Prostate gland (tissue), 2 donors: Measurements from ENCODE around the gene VPS33A.

ENCODE experiments used
- CTCF ChIP-seq, 4 experiments: fragments of 200-600 bp in 2 of 4; fragments of 450-650 bp in 2 of 4; sonication (generic) in 2 of 4; IDR thresholded peaks; 1 replicate in 3 of 4; 2 replicates in 1 of 4; pipeline ENCODE4 v1.5.1; 2016 to 2019; ENCODE audit warnings: antibody characterized with exemption in 4 of 4, mild to moderate bottlenecking in 2 of 4, moderate library complexity in 2 of 4
- POLR2A ChIP-seq: fragments of 450-650 bp; IDR thresholded peaks from one replicate; pipeline ENCODE4 v1.6.1; 2016; ENCODE audit warnings: antibody characterized with exemption, mild to moderate bottlenecking
- POLR2AphosphoS5 ChIP-seq: sonication (generic); formaldehyde crosslinking; IDR thresholded peaks from one replicate; pipeline ENCODE4 v1.6.1; 2017; ENCODE audit warnings: antibody characterized with exemption

GRCh38 chr12:122192441-122192840, 73.9 kb downstream of the VPS33A start:
- no peak for TF ChIP-seq CTCF (IDR thresholded peaks at IDR 0.05)
- no peak for TF ChIP-seq POLR2A
- TF ChIP-seq POLR2AphosphoS5 = no peak
